ELF-1 (cell line): ENCODE data around the gene CELSR1.
A peak's percentile ranks its signal among the peaks of the same experiment; 100 is the strongest.
"Not testable (repeated sequence)": the region's sequence is repeated elsewhere in the genome, so short reads cannot be mapped to it uniquely, and the experiment has no call there.

ENCODE experiments used
- DNase-seq: peaks from one replicate; pipeline ENCODE4 v3.0.0-alpha.2; 2016; ENCODE audit warnings: low read depth, low spot score

The CELSR1 gene

GRCh38 chr22:46484861-46485595, 52.4 kb downstream of the CELSR1 start:
- no peak for DNase-seq

- no peak for DNase-seq
These were observed 53.1 kb downstream of the CELSR1 start for GRCh38 chr22:46484156-46484860.

DNA sequence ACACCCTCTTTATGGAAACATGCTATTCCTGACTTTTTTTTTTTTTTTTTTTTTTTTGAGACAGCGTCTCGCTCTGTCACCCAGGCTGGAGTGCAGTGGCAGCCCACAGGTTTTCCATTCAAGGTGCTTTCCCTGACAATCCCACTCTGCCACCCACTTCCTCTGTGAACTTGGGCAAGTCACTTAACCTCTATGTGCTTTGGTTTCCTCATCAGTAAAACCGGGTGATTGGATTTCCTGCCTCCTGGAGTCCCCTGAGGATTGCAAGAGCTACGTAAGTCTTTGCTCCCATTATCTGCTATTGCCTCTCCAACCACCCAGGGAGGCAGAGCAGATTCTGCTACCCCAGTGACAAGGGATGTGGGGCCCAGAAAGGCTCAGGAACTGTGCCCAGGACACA, 54.1 kb downstream of the CELSR1 start:
- no peak for DNase-seq

DNA sequence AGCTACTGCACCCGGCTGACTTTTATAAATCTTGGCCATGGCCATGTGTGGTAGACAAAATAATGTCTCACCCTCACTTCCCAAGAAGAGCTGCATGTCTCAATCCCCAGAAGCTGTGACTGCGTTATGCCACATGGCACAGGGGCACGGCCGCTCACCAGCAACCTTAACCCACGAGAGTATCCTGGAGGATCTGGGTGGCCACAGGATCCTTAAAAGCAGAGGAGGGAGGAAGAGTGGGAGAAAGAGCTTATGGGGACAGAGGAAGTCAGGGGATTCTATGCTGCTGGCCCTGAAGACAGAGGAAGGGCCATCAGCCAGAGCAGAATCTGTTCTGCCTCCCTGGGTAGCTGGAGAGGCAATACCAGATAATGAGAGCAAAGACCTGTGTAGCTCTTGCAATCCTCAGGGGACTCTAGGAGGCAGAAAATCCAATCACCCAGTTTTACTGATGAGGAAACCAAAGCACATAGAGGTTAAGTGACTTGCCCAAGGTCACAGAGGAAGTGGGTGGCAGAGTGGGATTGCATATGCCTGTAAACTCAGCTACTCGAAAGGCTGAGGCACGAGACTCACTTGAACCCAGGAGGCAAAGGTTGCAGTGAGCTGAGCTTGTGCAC, 55.3 kb downstream of the CELSR1 start:
- DNase-seq: no peak

GRCh38 chr22:46481386-46481785, 56.0 kb downstream of the CELSR1 start:
- DNase-seq: no peak

GRCh38 chr22:46480396-46480795, 57.0 kb downstream of the CELSR1 start:
- DNase-seq: no peak

DNA sequence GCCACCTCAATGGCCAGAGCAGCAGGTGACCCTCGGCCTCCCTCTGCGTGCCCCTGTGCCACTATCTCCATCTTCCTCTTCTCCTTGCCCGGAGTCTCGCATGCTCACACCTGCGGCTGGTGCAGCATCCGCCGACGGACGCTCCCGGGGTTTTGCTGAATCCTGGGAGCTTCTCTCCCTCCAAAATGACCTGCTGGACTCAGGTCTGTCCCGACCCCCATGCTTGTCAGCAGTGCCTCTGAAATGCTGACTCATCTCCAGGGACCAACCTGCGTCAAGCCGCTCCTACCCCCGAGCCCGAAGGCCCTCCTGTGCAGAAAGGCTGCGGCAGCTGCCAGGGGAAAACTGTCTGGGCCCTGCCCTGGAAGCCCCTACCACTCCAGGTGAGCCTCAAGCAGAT, 58.4 kb downstream of the CELSR1 start:
- peak; percentile 47 for DNase-seq

- no peak for DNase-seq
These were observed 59.3 kb downstream of the CELSR1 start for GRCh38 chr22:46478083-46478551.

DNA sequence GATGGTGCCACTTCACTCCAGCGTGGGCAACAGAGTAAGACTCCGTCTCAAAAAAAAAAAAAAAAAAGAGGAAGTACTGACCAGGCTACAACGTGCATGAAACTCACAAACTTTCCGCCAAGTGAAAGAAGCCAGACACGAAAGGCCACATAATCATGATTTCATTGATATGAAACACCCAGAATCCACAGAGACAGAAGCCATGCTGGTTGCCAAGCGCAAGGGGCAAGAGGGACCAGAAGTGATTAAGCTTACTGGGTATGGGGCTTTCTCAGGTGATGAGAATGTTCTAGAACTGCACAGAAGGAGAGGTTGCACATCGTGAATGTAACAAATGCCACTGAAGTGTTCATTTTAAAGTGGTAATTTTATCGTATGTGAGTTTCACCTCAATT, 60.9 kb downstream of the CELSR1 start:
- no peak for DNase-seq

GRCh38 chr22:46473896-46474557, 63.4 kb downstream of the CELSR1 start:
- no peak for DNase-seq

DNA sequence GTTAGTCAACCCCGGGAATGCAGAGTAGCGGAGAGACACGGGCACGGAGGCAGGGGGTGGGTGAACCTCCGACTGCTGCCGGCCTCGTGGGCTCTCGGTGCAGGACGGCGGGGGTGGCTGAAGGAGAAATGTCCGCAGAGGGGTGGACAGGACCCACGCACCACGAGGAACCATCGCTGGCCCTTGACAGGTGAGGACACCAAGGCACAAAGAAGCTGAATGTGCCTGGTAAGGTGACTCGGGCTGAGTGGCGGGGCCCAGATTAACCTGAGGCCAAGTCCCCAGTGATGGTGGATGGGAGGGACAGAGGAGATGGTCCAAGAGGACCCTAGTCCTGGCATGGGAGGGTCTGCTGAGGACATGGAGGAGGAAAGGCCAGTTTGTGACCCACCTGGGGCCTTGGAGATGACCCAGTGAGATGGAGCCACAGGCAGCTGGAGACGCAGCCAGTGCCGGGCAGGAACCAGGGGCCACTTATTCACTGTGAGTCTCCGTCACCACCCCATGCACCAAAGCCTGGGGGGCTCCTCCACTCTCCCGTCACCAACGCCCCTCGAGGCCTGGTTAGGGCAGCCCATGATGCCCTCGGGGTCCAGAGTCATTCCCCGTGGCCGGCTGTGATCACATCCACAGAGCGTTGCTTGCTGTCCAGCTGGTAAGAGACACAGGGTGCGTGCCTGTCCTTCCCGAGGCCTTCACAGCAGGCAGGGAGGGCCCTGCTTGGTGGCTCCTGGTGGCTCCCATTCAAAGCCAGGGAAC, 64.2 kb downstream of the CELSR1 start:
- DNase-seq: no peak

DNA sequence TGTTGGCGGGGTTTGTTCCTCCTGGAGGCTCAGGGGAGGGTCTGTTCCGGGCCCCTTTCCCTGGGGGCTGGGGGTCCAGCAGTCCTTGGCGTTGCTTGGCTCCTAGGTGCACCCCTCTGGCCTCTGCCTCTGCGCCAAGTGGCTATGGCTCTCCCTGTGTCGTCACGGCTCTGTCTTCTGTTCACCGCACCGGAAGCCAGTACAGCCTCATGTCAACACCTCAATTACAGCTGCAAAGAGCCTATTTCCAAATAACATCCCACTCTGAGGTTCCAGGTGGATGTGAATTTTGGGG, 64.8 kb downstream of the CELSR1 start:
- DNase-seq: no peak

DNA sequence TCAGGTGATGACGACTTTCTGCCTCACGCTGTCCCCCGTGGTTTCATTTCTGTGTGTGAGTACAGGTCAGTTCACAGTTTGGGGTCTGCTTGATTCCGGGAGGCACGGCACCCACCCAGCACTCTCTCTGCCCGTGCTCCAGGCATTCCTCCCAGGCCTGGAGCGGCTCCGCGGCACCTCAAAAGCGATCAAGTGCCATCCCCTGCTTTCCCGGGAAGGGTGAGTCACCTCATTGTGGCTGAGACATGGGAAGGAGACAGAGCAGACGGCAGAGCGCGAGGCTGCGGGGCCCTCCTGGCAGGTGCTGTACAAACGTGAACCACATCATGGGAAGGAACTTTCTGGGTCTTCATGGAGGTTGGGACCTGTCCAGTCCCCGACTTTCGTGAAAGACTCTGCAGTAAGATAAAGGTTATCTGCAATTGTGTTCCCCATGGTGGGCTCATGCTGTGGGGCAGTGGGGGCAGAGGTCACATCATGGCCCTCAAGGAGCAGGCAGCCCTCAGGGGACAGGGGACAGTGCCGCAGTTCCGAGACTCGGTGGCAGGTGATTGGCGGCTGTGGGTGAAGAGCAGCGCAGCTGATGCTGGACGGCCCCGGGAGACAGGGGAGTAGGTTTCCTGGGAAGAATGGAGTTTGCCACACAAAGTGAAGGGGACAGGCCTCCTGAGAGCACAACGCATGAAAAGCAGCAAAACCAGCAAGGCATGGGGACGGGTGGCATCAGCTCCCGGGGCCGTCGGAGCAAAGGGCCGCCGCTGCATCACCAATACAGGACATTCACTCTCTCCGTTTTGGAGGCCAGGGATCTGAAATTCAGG, 65.3 kb downstream of the CELSR1 start:
- DNase-seq: peak; percentile 48

DNA sequence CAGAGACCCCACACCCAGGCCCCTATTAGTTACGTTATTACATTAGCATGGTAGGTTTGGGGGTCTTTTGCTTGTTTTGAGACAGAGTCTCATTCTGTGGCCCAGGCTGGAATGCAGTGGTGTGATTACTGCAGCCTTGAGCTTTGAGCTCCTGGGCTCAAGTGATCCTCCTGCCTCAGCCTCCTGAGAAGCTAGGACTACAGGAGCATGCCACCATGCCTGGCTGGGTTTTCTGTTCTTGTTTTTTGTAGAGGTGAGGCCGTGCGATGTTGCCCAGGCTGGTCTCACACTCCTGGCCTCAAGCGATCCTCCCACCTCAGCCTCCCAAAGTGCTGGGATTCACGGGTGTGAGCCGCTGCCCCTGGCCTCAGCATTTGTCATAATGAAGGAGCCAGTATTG, 66.1 kb downstream of the CELSR1 start:
- not testable (repeated sequence) for DNase-seq

- peak; percentile 48 for DNase-seq
These were observed 67.7 kb downstream of the CELSR1 start for GRCh38 chr22:46469711-46470110.

DNA sequence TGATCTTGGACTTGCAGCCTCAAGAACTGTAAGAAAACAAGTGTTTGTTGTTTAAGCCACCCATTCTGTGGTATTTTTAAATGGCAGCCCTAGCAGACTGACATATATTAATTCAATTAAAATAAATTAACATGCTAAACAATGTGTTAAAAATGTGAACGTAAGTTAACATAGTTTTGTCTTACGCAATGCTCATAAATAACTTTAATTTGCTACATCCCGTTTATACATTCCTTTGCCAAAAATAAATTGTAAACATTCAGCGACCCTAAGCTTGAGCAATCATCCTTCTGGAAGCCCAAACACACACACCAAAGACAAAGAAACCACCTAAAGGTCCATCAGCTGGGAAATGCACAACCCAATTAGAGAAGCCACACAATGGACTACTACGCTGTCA, 70.4 kb downstream of the CELSR1 start:
- no peak for DNase-seq

GRCh38 chr22:46466255-46466676, 71.2 kb downstream of the CELSR1 start:
- DNase-seq: no peak

GRCh38 chr22:46465793-46466192, 71.6 kb downstream of the CELSR1 start:
- DNase-seq: no peak

DNA sequence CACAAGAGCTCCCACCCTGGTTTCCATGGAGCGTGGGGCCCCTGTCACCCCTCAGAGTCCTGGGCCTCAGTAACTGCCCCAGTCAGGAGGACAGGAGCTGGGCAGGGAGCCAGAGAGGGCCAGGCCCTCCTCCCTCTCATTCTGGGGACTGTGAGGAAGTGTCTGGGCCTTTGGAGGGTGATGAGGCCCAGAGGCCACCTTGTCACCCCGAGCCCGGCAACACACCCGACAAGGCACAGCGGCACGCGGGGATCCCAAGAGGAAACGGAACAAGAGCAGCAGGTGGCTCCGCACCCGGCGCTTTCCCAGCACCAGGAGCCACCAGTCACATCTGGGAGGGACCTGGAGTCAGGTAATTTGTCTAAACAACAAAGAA, 72.1 kb downstream of the CELSR1 start:
- no peak for DNase-seq

GRCh38 chr22:46464701-46465344, 72.6 kb downstream of the CELSR1 start:
- DNase-seq: no peak
